ENCODE results near the gene DACH1. TPM values are rescaled to one million over a fixed set of nuclear protein-coding genes. Genes with fewer than 3 reads are reported as not detected.

Gene DACH1
- total and polyA plus RNA-seq, 2 donors (not counting 3 experiments of a cell fraction or from before 2014, with no cell fraction given): 8.6 to 28.3 TPM

DNA sequence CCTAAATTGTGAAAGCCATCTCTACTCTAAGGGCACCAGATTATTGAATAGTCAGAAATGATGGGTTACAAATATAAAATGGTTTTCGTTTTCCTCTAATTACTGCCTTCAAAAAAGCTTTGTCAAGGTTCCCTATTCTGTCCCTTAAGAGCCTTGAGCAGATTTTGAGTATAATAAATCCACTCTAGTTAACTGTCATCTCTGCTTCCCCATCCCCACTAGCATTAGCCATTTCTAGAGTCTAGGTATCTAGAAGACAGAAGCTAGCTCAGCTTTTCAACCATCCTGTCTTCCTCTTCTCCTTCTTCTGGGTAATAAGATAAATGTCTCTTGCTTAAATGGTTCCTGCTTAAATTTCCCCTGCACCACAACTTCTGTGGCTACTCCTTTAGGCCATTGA, 290.4 kb downstream of the DACH1 start:
- no peaks in the 10 kb centered on the region for H3K9me1 ChIP-seq (replicated peaks; ENCODE audit: control insufficient read depth, extremely low read depth, insufficient read depth, low read length)
- dilution Hi-C loops (cut with MboI; ENCODE audit: extremely low pct_ligation_motif_present, low sequenced_read_pairs) (no loop called here), intact Hi-C loops (cut with micrococcal nuclease) (no loop called here)
- no TSS peak for BruUV-seq (replicated peaks)
- no peak overlapping the region for H3K27ac ChIP-seq (ENCODE audit: insufficient read depth, low read depth, low read length)
- H3K4me2 ChIP-seq (ENCODE audit: insufficient read depth, low read length): no peak overlapping the region
- H3K36me3 ChIP-seq (ENCODE audit: control insufficient read depth in 2 of 2, extremely low read depth in 1 of 2, insufficient read depth in 2 of 2, low read length in 2 of 2): no peaks in the 10 kb centered on the region
- TF ChIP-seq GATA2 (IDR thresholded peaks at IDR 0.05; ENCODE audit: insufficient read depth, insufficient read length, low read depth, low read length) (no peak), JUN (IDR thresholded peaks at IDR 0.05; ENCODE audit: borderline replicate concordance, insufficient read depth, insufficient read length, low read depth) (no peak), FOS (IDR thresholded peaks at IDR 0.05; ENCODE audit: borderline replicate concordance, insufficient read depth, low read length) (no peak), POLR2A (IDR thresholded peaks at IDR 0.05; ENCODE audit: low read depth, low read length) (no peak), EZH2 (IDR thresholded peaks at IDR 0.05; ENCODE audit: borderline replicate concordance, low read depth, low read length, severe bottlenecking) (no peak), POLR2AphosphoS5 (IDR thresholded peaks at IDR 0.05; ENCODE audit: insufficient read depth, low read depth, low read length) (no peak), MYC (IDR thresholded peaks at IDR 0.05; ENCODE audit: low read depth, low read length) (no peak)
- TF ChIP-seq, protein P1, sequence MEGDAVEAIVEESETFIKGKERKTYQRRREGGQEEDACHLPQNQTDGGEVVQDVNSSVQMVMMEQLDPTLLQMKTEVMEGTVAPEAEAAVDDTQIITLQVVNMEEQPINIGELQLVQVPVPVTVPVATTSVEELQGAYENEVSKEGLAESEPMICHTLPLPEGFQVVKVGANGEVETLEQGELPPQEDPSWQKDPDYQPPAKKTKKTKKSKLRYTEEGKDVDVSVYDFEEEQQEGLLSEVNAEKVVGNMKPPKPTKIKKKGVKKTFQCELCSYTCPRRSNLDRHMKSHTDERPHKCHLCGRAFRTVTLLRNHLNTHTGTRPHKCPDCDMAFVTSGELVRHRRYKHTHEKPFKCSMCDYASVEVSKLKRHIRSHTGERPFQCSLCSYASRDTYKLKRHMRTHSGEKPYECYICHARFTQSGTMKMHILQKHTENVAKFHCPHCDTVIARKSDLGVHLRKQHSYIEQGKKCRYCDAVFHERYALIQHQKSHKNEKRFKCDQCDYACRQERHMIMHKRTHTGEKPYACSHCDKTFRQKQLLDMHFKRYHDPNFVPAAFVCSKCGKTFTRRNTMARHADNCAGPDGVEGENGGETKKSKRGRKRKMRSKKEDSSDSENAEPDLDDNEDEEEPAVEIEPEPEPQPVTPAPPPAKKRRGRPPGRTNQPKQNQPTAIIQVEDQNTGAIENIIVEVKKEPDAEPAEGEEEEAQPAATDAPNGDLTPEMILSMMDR (IDR thresholded peaks at IDR 0.05; ENCODE audit: extremely low read depth in 1 of 2, insufficient read depth in 1 of 2, low read depth in 1 of 2, low read length in 2 of 2): no peak
- TF ChIP-seq, protein P2, sequence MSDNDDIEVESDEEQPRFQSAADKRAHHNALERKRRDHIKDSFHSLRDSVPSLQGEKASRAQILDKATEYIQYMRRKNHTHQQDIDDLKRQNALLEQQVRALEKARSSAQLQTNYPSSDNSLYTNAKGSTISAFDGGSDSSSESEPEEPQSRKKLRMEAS (IDR thresholded peaks at IDR 0.05; ENCODE audit: insufficient read depth, insufficient read length): no peak
- peaks cover 2% of the 10 kb centered on the region for H3K4me1 ChIP-seq (ENCODE audit: control insufficient read depth, extremely low read depth, insufficient read depth, low read length)
- H3K9ac ChIP-seq (replicated peaks; ENCODE audit: extremely low read depth, insufficient read depth, low read length): no peak overlapping the region
- no peaks in the 10 kb centered on the region for H3K27me3 ChIP-seq (ENCODE audit: control insufficient read depth in 2 of 2, insufficient read depth in 2 of 2, low read length in 2 of 2)
- no peaks in the 10 kb centered on the region for H3K9me3 ChIP-seq (replicated peaks; ENCODE audit: control insufficient read depth, insufficient read depth, low read length)
- ChIA-PET POLR2A (no interaction called here), CTCF (no interaction called here)
- no peak overlapping the region for H3K4me3 ChIP-seq (replicated peaks in 1 of 3; ENCODE audit: insufficient read depth in 1 of 3, low read depth in 1 of 3, low read length in 3 of 3)
- H4K20me1 ChIP-seq (replicated peaks; ENCODE audit: control insufficient read depth, extremely low read depth, insufficient read depth, low read length): no peaks in the 10 kb centered on the region
- H2AFZ ChIP-seq (ENCODE audit: low read depth, low read length): no peak overlapping the region
- DNase-seq (ENCODE audit: low read depth, low spot score): no peak
- FAIRE-seq: no peak
- no peaks in the 10 kb centered on the region for H3K79me2 ChIP-seq (ENCODE audit: control insufficient read depth, insufficient read depth, low read length)

All from endothelial cell of umbilical vein (primary cell).